Activated CD8-positive, alpha-beta memory T cell treated with anti-CD3 and anti-CD28 coated beads, Interleukin-2, amount 10 ng/mL, durations not matched to agents 7 days and 5 days (primary cell): Measurements from ENCODE around the gene PRIM2. TPM values are rescaled to one million over a fixed set of nuclear protein-coding genes. Genes with fewer than 3 reads are reported as not detected.
"Not testable (repeated sequence)": the region's sequence is repeated elsewhere in the genome, so short reads cannot be mapped to it uniquely, and the experiment has no call there.

Experiments
- ATAC-seq: fragments of 150-1000 bp; cut with Tn5 transposase; one replicate; pipeline ENCODE4 v1.10.0; 2021; ENCODE audit warnings: moderate library complexity
- CTCF ChIA-PET: fragments of 350-600 bp; sonication (Branson Sonifier 250); formaldehyde crosslinking; loops from one replicate; lab custom pipeline; 2021; ENCODE audit warnings: antibody characterized with exemption; lab: Charles Lee
- DNase-seq: peaks from one replicate; pipeline ENCODE4 v3.0.0-alpha.2; 2020
- H3K27ac Mint-ChIP-seq: one replicate; pipeline ENCODE4 v1.8.0; 2021; ENCODE audit warnings: mild to moderate bottlenecking, mixed read lengths
- H3K27me3 Mint-ChIP-seq: one replicate; pipeline ENCODE4 v1.8.0; 2021; ENCODE audit warnings: mixed read lengths
- H3K36me3 Mint-ChIP-seq: one replicate; pipeline ENCODE4 v1.8.0; 2021; ENCODE audit warnings: mild to moderate bottlenecking, mixed read lengths
- H3K4me1 Mint-ChIP-seq: one replicate; pipeline ENCODE4 v1.8.0; 2021; ENCODE audit warnings: mixed read lengths
- H3K4me3 Mint-ChIP-seq: one replicate; pipeline ENCODE4 v1.8.0; 2021; ENCODE audit warnings: mild to moderate bottlenecking, moderate library complexity, mixed read lengths
- H3K9me3 Mint-ChIP-seq: one replicate; pipeline ENCODE4 v1.8.0; 2022; ENCODE audit warnings: low read depth, mixed read lengths
- total RNA-seq, 2 experiments: library from RNA; stranded (reverse); gene quantifications; one replicate each; pipeline ENCODE4 v1.2.3, GENCODE V29; 2021

PRIM2 gene
- total RNA-seq, 2 experiments from 2014 or later = 36.2 to 42.8 TPM

- CTCF ChIA-PET, ATAC-seq, H3K9me3 Mint-ChIP-seq, DNase-seq, H3K4me3 Mint-ChIP-seq, H3K27me3 Mint-ChIP-seq, H3K27ac Mint-ChIP-seq: not testable (repeated sequence)
- H3K36me3 Mint-ChIP-seq = peaks cover 46% of the 10 kb centered on the region
- peaks cover 11% of the 10 kb centered on the region for H3K4me1 Mint-ChIP-seq
These were observed 33.0 kb downstream of the PRIM2 start for GRCh38 chr6:57350443-57350842.

GRCh38 chr6:57352596-57352995 lies 35.2 kb downstream of the PRIM2 start:
- H3K4me3 Mint-ChIP-seq, H3K27ac Mint-ChIP-seq, H3K27me3 Mint-ChIP-seq, H3K9me3 Mint-ChIP-seq, DNase-seq, ATAC-seq, CTCF ChIA-PET: not testable (repeated sequence)
- Mint-ChIP-seq H3K4me1 (peaks cover 14% of the 10 kb centered on the region), H3K36me3 (peaks cover 36% of the 10 kb centered on the region)

- CTCF ChIA-PET, ATAC-seq, H3K4me3 Mint-ChIP-seq, DNase-seq, H3K27ac Mint-ChIP-seq, H3K27me3 Mint-ChIP-seq, H3K4me1 Mint-ChIP-seq, H3K9me3 Mint-ChIP-seq: not testable (repeated sequence)
- peaks cover 17% of the 10 kb centered on the region for H3K36me3 Mint-ChIP-seq
These were observed 40.9 kb downstream of the PRIM2 start for GRCh38 chr6:57358319-57358718.

DNA sequence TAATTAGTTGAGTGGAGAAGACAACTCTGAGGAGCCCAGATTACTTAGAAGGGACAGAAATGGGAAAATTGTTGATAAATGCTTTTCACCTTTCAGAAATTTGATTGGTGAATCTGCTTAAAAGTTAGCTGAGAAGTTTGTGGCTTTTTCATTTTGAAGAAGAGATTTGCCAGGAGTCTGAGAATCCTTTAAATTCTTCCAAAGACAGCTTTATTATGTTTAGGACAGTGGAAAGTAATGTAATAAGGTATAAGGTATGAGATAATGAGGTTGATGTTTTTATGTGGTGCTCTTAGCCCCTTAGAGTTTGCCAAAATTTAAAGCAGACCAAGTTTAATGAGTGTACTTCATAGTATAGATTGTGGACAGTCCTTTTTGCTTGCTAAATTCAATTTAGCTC lies 42.3 kb downstream of the PRIM2 start:
- H3K4me1 Mint-ChIP-seq, H3K27ac Mint-ChIP-seq, H3K27me3 Mint-ChIP-seq, H3K9me3 Mint-ChIP-seq, CTCF ChIA-PET, H3K4me3 Mint-ChIP-seq, ATAC-seq, DNase-seq: not testable (repeated sequence)
- peaks cover 12% of the 10 kb centered on the region for H3K36me3 Mint-ChIP-seq

GRCh38 chr6:57362340-57362739 lies 44.9 kb downstream of the PRIM2 start:
- DNase-seq, H3K27me3 Mint-ChIP-seq, ATAC-seq, H3K9me3 Mint-ChIP-seq, H3K27ac Mint-ChIP-seq, CTCF ChIA-PET, H3K4me1 Mint-ChIP-seq, H3K4me3 Mint-ChIP-seq: not testable (repeated sequence)
- H3K36me3 Mint-ChIP-seq = peaks cover 12% of the 10 kb centered on the region

DNA sequence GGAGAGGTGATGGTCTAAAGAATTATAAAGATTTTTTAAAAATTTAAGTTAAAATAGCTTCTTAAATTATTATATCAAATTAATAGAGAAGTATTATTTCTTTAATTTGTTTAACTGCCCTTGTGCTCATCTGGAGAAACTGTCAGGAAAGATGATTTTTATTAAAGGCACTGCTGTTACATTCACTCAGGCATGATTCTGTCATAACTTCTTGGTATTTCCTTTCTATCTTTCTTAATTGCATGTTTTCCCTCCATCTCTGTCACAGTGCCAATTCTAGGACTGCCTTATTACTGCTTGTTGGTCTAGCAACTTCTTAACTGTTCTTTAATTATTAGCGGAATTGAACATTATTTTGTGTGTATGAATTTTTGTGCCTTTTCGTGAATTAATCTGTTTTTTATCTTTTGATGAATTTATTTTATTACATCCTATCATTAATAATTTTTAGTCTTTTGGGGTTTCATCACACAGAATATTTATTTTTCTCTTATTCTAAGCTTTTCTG lies 47.7 kb downstream of the PRIM2 start:
- peaks cover 15% of the 10 kb centered on the region for H3K36me3 Mint-ChIP-seq
- H3K9me3 Mint-ChIP-seq, DNase-seq, H3K27ac Mint-ChIP-seq, ATAC-seq, CTCF ChIA-PET, H3K4me3 Mint-ChIP-seq, H3K4me1 Mint-ChIP-seq, H3K27me3 Mint-ChIP-seq: not testable (repeated sequence)

- H3K9me3 Mint-ChIP-seq, H3K4me1 Mint-ChIP-seq, DNase-seq, H3K4me3 Mint-ChIP-seq, ATAC-seq, H3K27ac Mint-ChIP-seq, CTCF ChIA-PET, H3K27me3 Mint-ChIP-seq: not testable (repeated sequence)
- H3K36me3 Mint-ChIP-seq = peaks cover 23% of the 10 kb centered on the region
These were observed 51.7 kb downstream of the PRIM2 start for GRCh38 chr6:57368965-57369731.

GRCh38 chr6:57371779-57372178 lies 54.3 kb downstream of the PRIM2 start:
- CTCF ChIA-PET, H3K27me3 Mint-ChIP-seq, H3K9me3 Mint-ChIP-seq: not testable (repeated sequence)

DNA sequence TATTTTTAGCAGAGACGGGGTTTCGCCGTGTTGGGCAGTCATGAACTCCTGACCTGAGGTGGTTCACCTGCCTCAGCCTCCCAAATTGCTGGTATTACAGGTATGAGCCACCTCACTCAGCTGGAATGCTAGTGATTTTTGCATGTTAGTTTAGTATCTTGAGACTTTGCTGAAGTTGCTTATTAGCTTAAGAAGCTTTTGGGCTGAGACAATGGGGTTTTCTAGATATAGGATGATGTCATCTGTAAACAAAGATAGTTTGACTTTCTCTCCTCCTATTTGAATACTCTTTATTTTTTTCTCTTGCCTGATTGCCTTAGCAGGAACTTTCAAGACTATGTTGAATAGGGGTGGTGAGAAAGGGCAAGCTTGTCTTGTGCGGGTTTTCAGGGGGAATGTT lies 57.3 kb downstream of the PRIM2 start:
- CTCF ChIA-PET, H3K4me3 Mint-ChIP-seq, DNase-seq, H3K4me1 Mint-ChIP-seq, ATAC-seq, H3K27ac Mint-ChIP-seq, H3K27me3 Mint-ChIP-seq, H3K9me3 Mint-ChIP-seq: not testable (repeated sequence)
- H3K36me3 Mint-ChIP-seq = peaks cover 21% of the 10 kb centered on the region

More at GRCh38 chr6:57371779-57372178, 54.3 kb downstream of the PRIM2 start:
- H3K36me3 Mint-ChIP-seq = peaks cover 26% of the 10 kb centered on the region
- not testable (repeated sequence) for DNase-seq, H3K4me1 Mint-ChIP-seq, H3K4me3 Mint-ChIP-seq, H3K27ac Mint-ChIP-seq, ATAC-seq

DNA sequence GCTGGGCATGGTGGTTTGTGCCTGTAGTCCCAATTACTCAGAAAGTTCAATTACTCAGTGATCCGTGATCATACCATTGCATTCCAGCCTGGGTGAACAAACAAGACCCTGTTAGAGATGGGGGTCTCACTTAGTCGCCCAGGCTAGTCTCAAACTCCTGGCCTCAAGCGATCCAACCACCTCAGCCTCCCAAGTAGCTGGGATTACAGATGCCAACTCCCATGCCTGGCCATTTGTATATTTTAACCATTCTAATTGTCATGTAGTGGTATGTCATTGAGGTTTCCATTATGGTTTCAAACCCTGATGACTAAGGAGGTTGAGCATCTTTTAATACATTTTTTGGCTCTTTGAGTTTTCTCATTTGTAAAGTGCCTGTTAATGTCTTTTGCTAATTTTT lies 58.7 kb downstream of the PRIM2 start:
- H3K36me3 Mint-ChIP-seq = peaks cover 28% of the 10 kb centered on the region
- not testable (repeated sequence) for H3K4me3 Mint-ChIP-seq, DNase-seq, H3K27me3 Mint-ChIP-seq, H3K27ac Mint-ChIP-seq, ATAC-seq, H3K9me3 Mint-ChIP-seq, H3K4me1 Mint-ChIP-seq
- CTCF ChIA-PET = interaction anchor here (0.7 kb wide), 1 partner anchor 471 kb away, joined by 3 read pairs; no protein-coding TSS in a partner anchor

DNA sequence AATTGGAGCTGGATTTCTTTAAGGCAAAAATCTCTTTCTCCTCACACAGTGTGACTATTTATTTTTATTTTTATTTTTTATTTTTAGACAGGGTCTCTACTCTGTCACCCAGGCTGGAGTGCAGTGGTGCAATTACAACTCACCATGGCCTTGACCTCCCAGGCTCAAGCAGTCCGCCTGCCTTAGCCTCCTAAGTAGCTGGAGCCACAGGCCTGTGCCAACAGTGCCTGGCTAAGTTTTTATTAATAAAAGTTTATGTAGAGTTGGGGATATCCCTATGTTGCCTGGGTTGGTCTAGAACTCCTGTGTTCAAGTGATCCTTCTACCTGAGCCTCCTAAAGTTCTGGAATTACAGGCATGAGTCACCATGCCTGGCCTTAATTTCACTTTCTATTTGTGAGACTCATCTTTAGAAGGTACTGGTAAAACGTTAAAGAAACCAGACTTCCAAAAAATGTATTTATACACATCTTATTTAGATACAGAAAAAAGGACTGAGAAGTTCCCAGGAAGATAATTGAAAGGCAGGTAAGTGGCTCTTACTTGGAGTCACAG lies 71.7 kb downstream of the PRIM2 start:
- H3K27me3 Mint-ChIP-seq, H3K4me1 Mint-ChIP-seq, H3K27ac Mint-ChIP-seq, H3K9me3 Mint-ChIP-seq, DNase-seq, H3K4me3 Mint-ChIP-seq, CTCF ChIA-PET: not testable (repeated sequence)
- ATAC-seq = peak; percentile 33
- peaks cover 39% of the 10 kb centered on the region for H3K36me3 Mint-ChIP-seq

DNA sequence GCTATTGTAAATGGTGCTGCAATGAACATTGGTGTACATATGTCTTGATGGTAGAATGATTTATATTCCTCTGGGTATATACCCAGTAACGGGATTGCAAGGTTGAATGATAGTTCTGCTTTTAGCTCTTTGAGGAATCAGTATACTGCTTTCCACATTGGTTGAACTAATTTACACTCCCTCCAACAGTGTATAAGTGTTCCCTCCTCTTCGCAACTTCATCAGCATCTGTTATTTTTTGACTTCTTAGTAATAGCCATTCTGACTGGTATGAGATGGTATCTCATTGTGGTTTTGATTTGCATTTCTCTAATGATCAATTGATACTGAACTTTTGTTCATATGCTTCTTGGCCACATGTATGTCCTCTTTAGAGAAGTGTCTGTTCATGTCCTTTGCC lies 73.4 kb downstream of the PRIM2 start:
- H3K4me3 Mint-ChIP-seq, H3K27ac Mint-ChIP-seq, CTCF ChIA-PET, H3K27me3 Mint-ChIP-seq, ATAC-seq, DNase-seq, H3K9me3 Mint-ChIP-seq: not testable (repeated sequence)
- peaks cover 47% of the 10 kb centered on the region for H3K36me3 Mint-ChIP-seq
- peaks cover 13% of the 10 kb centered on the region for H3K4me1 Mint-ChIP-seq

- H3K4me3 Mint-ChIP-seq, H3K9me3 Mint-ChIP-seq, H3K27me3 Mint-ChIP-seq, H3K27ac Mint-ChIP-seq, CTCF ChIA-PET, ATAC-seq, DNase-seq: not testable (repeated sequence)
- peaks cover 53% of the 10 kb centered on the region for H3K36me3 Mint-ChIP-seq
- H3K4me1 Mint-ChIP-seq = peaks cover 13% of the 10 kb centered on the region
These were observed 74.6 kb downstream of the PRIM2 start for GRCh38 chr6:57392047-57392446.

- H3K9me3 Mint-ChIP-seq, H3K27me3 Mint-ChIP-seq, H3K4me3 Mint-ChIP-seq, H3K27ac Mint-ChIP-seq, CTCF ChIA-PET, H3K4me1 Mint-ChIP-seq, ATAC-seq, DNase-seq: not testable (repeated sequence)
- H3K36me3 Mint-ChIP-seq = peaks cover 19% of the 10 kb centered on the region
These were observed 101.9 kb downstream of the PRIM2 start for GRCh38 chr6:57419341-57419740.
